ENCODE results near the gene SPTB.

GRCh38 chr14:64733899-64734298 lies 145.8 kb downstream of the SPTB start:
- no peak for TF ChIP-seq EZH2 (IDR thresholded peaks at IDR 0.05; ENCODE audit: low read length, unreplicated experiment)
- TF ChIP-seq CTCF (conservative IDR thresholded peaks at IDR 0.05; ENCODE audit: low read depth, low read length) = no peak
- TF ChIP-seq EZH2phosphoT487 (IDR thresholded peaks at IDR 0.05; ENCODE audit: borderline replicate concordance, low read length) = no peak

All from PC-3 (cell line).